Measurements from ENCODE around the gene VWA5B1.

Gene VWA5B1

DNA sequence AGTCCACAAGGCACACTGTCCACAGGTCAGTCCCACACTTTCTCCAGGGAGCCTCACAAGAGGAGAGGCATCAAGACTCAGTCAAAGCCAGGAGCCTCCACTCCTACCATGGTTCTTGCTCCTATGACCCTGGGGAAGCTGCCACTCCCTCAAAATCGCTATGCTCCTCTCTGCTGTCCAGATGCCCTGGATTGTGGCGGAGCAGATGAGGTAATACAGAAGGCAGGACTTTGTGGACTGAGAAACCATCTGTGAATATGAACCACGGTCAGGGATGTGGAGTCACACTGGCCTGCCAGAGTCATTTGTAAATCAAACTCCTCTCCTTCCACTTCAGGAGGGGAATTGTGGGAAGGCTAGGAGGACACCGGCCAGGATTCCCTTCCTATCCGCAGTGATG, 20.6 kb downstream of the VWA5B1 start:
- H3K36me3 ChIP-seq, result no peaks in the 10 kb centered on the region
- DNase-seq, result no peak
- no peaks in the 10 kb centered on the region for H3K4me1 ChIP-seq
- H3K27ac ChIP-seq, result no peak overlapping the region
- no peak overlapping the region for H3K4me3 ChIP-seq
- intact Hi-C loops (cut with DNase I; ENCODE audit: low total_unique reads), result no loop called here
- peaks cover 0 to 39% of the 10 kb centered on the region in 2 donors for H3K27me3 ChIP-seq
- H3K9me3 ChIP-seq, result no peaks in the 10 kb centered on the region
- TF ChIP-seq, protein P1, sequence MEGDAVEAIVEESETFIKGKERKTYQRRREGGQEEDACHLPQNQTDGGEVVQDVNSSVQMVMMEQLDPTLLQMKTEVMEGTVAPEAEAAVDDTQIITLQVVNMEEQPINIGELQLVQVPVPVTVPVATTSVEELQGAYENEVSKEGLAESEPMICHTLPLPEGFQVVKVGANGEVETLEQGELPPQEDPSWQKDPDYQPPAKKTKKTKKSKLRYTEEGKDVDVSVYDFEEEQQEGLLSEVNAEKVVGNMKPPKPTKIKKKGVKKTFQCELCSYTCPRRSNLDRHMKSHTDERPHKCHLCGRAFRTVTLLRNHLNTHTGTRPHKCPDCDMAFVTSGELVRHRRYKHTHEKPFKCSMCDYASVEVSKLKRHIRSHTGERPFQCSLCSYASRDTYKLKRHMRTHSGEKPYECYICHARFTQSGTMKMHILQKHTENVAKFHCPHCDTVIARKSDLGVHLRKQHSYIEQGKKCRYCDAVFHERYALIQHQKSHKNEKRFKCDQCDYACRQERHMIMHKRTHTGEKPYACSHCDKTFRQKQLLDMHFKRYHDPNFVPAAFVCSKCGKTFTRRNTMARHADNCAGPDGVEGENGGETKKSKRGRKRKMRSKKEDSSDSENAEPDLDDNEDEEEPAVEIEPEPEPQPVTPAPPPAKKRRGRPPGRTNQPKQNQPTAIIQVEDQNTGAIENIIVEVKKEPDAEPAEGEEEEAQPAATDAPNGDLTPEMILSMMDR (IDR thresholded peaks at IDR 0.05), result no peak

DNA sequence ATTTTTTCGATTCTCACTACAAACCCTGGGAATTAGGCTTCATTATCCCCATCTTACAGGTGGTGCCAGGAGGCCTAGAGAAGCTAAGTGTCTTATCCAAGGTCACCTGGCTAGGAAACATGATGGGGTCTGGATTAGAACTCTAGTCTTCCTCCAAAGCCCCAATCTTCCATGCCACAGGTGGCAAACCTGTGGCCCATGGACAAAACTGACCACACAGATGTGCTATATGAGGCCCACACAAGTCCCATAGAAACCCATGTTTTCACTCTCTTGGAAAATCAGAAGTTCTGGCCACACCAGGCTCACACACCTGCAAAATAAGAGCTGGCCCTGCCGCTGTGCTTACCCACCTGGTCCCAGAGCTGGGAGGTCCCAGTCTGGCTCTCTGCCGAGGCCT, 21.6 kb downstream of the VWA5B1 start:
- Histone ChIP-seq H3K27me3 (peaks cover 0 to 43% of the 10 kb centered on the region in 2 donors), H3K27ac (no peak overlapping the region), H3K4me3 (no peak overlapping the region), H3K36me3 (no peaks in the 10 kb centered on the region), H3K9me3 (no peaks in the 10 kb centered on the region), H3K4me1 (no peaks in the 10 kb centered on the region)
- intact Hi-C loops (cut with DNase I; ENCODE audit: low total_unique reads), result no loop called here
- TF ChIP-seq, protein P1 (IDR thresholded peaks at IDR 0.05), result no peak
- no peak for DNase-seq

DNA sequence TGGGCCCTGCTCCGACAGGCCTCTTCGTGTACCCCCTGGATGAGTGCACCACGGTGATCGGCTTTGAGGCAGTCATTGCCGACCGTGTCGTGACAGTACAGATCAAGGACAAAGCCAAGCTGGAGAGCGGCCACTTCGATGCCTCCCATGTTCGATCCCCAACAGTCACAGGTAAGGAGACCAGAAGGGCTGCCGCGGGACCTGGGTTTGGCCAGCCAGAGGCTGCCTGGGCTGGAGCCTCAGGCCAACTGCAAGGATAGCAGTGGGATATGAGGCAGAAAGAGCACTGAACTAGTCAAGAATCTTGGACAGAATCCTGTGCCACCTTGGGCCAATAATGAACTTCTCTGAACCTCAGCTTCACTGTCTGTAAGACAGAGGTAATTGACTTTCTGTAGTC, 22.1 kb downstream of the VWA5B1 start:
- Histone ChIP-seq H3K27ac (no peak overlapping the region), H3K4me1 (no peaks in the 10 kb centered on the region), H3K4me3 (no peak overlapping the region), H3K36me3 (no peaks in the 10 kb centered on the region), H3K9me3 (no peaks in the 10 kb centered on the region), H3K27me3 (peaks cover 0 to 43% of the 10 kb centered on the region in 2 donors)
- DNase-seq, result no peak
- TF ChIP-seq, protein P1 (IDR thresholded peaks at IDR 0.05), result no peak
- intact Hi-C loops (cut with DNase I; ENCODE audit: low total_unique reads), result no loop called here

DNA sequence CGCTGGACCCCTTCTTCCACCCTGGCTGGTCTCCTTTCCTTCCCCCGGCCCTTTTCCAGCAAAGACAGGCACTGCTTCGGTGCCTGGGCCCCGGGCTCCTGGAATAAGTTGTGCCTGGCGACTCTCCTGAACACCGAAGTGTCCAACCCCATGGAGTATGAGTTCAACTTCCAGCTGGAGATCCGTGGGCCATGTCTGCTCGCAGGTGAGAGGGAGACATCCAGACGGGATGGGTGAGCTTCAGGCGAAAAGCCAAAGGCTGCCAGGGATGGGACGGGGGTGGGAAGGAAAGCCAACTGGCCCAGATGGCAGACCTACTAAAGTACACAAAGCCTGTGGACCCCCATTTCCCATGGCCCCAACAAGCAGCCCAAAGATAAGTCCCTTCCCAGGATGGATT, 26.8 kb downstream of the VWA5B1 start:
- TF ChIP-seq, protein P1 (IDR thresholded peaks at IDR 0.05), result no peak
- intact Hi-C loops (cut with DNase I; ENCODE audit: low total_unique reads), result no loop called here
- Histone ChIP-seq H3K27ac (no peak overlapping the region), H3K27me3 (peaks cover 0 to 65% of the 10 kb centered on the region in 2 donors), H3K9me3 (no peaks in the 10 kb centered on the region), H3K4me3 (no peak overlapping the region), H3K36me3 (no peaks in the 10 kb centered on the region), H3K4me1 (peaks cover 0 to 6% (median 0%) of the 10 kb centered on the region in 4 donors)
- DNase-seq, result no peak

DNA sequence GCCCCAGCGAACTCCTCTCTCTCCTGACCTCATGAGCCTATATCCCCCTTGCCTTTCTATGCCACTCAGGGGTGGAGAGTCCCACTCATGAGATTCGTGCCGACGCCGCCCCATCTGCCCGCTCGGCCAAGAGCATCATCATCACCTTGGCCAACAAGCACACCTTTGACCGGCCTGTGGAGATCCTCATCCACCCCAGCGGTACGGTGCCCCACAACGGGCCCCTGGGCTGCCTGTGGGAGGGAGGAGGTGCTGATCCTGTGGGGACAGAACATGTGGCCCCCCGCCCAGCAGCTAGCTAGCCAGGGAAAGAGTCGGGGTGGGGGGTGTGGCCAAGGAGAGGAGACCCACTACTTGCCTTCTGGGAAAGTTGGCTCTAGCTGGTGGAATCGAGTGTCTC, 27.8 kb downstream of the VWA5B1 start:
- TF ChIP-seq, protein P1 (IDR thresholded peaks at IDR 0.05), result no peak
- no peak for DNase-seq
- Histone ChIP-seq H3K27ac (no peak overlapping the region), H3K9me3 (no peaks in the 10 kb centered on the region), H3K36me3 (no peaks in the 10 kb centered on the region), H3K4me3 (no peak overlapping the region), H3K4me1 (peaks cover 0 to 6% (median 0%) of the 10 kb centered on the region in 4 donors), H3K27me3 (peaks cover 0 to 65% of the 10 kb centered on the region in 2 donors)
- intact Hi-C loops (cut with DNase I; ENCODE audit: low total_unique reads), result no loop called here

DNA sequence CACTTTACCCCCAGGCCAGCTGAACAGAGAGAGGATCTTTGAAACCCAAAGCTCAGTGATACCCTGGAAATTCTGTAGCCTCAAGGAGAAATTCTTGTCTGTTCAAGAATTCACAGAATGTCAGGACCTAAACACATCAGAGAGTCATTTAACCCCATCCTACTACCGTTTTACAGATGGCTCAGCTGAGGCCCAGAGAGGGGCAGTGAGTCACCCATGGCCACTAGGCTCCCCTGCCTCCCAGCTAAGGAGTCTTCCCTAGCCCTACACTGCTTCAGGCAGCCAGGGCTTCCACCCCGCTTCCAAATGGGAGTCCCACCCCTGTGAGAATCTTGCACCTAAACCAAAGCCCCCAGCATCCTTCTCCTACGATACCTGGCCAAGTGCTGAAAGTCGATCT, 28.3 kb downstream of the VWA5B1 start:
- H3K27me3 ChIP-seq, result peaks cover 0 to 66% of the 10 kb centered on the region in 2 donors
- no peaks in the 10 kb centered on the region for H3K9me3 ChIP-seq
- no peaks in the 10 kb centered on the region for H3K36me3 ChIP-seq
- no peak for DNase-seq
- TF ChIP-seq, protein P1 (IDR thresholded peaks at IDR 0.05), result no peak
- H3K27ac ChIP-seq, result no peak overlapping the region
- intact Hi-C loops (cut with DNase I; ENCODE audit: low total_unique reads), result no loop called here
- peaks cover 0 to 6% (median 0%) of the 10 kb centered on the region in 4 donors for H3K4me1 ChIP-seq
- no peak overlapping the region for H3K4me3 ChIP-seq
